Measurements from ENCODE around the gene APOBEC3F.

DNA sequence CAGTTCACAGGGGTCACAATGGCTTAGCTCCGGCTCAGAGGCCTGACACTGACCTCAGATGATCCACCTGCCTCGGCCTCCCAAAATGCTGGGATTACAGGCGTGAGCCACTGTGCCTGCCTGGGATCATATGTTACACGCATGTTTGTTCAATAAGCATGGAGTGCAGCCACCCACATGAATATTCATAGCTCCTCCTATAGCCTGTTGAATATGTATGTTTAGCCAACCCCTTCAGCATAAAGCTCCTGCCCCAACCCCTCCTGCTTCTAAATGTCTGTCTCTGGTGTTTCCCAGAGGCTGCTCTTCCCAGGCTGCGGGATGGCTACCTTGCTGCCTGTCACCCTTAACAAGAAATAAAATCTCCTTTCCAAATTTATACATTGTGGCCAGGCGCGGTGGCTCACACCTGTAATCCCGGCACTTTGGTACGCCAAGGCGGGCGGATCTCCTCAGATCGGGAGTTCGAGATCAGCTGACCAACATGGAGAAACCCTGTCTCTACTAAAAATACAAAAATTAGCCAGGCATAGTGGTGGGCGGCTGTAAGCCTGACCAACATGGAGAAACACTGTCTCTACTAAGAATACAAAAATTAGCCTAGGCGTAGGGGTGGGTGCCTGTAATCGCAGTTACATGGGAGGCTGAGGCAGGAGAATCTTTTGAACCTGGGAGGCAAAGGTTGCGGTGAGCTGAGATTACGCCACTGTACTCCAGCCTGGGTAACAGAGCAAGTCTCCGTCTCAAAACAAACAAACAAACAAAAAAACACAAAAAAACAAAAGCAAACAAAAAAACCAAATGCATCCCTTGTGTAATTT, 1.1 kb upstream of the APOBEC3F start:
- TF ChIP-seq, protein P1, sequence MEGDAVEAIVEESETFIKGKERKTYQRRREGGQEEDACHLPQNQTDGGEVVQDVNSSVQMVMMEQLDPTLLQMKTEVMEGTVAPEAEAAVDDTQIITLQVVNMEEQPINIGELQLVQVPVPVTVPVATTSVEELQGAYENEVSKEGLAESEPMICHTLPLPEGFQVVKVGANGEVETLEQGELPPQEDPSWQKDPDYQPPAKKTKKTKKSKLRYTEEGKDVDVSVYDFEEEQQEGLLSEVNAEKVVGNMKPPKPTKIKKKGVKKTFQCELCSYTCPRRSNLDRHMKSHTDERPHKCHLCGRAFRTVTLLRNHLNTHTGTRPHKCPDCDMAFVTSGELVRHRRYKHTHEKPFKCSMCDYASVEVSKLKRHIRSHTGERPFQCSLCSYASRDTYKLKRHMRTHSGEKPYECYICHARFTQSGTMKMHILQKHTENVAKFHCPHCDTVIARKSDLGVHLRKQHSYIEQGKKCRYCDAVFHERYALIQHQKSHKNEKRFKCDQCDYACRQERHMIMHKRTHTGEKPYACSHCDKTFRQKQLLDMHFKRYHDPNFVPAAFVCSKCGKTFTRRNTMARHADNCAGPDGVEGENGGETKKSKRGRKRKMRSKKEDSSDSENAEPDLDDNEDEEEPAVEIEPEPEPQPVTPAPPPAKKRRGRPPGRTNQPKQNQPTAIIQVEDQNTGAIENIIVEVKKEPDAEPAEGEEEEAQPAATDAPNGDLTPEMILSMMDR (IDR thresholded peaks at IDR 0.05 in 2 of 3, conservative IDR thresholded peaks at IDR 0.05 in 1 of 3; ENCODE audit: control insufficient read depth in 2 of 3, extremely low read depth in 1 of 3, insufficient read depth in 1 of 3, low read depth in 3 of 3, low read length in 3 of 3): no peak
- TF ChIP-seq BRCA1 (IDR thresholded peaks at IDR 0.05; ENCODE audit: low read depth, low read length): no peak
- TF ChIP-seq, protein P2, sequence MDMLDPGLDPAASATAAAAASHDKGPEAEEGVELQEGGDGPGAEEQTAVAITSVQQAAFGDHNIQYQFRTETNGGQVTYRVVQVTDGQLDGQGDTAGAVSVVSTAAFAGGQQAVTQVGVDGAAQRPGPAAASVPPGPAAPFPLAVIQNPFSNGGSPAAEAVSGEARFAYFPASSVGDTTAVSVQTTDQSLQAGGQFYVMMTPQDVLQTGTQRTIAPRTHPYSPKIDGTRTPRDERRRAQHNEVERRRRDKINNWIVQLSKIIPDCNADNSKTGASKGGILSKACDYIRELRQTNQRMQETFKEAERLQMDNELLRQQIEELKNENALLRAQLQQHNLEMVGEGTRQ (IDR thresholded peaks at IDR 0.05; ENCODE audit: borderline replicate concordance, low read depth, low read length): no peak
- no peak for TF ChIP-seq EZH2 (IDR thresholded peaks at IDR 0.05; ENCODE audit: borderline replicate concordance, control insufficient read depth, low read depth, low read length)
- TF ChIP-seq POLR2A (IDR thresholded peaks at IDR 0.05; ENCODE audit: low read depth, low read length): no peak
